Activated CD8-positive, alpha-beta memory T cell treated with anti-CD3 and anti-CD28 coated beads for 48 hours (primary cell): ENCODE measurements around the gene MYOZ3.

ENCODE experiments used
- DNase-seq, 3 experiments: peaks; one replicate each; pipeline ENCODE4 v3.0.0-alpha.2; 2020; ENCODE audit warnings: low read depth in 2 of 3, low spot score in 2 of 3

The MYOZ3 gene

GRCh38 chr5:150700246-150700593, 39.2 kb downstream of the MYOZ3 start:
- DNase-seq = no peak

GRCh38 chr5:150700594-150701377, 39.7 kb downstream of the MYOZ3 start, which contains the start of gene RBM22:
TSS of gene RBM22 (minus strand) at chr5:150701062. CDS start at chr5:150700985, 77 bp downstream.
- DNase-seq = peak; percentile 57 to 81 (median 77)

- DNase-seq = no peak
These were observed 42.7 kb downstream of the MYOZ3 start for GRCh38 chr5:150703762-150704161.

- DNase-seq = no peak
These were observed 45.8 kb downstream of the MYOZ3 start for GRCh38 chr5:150706776-150707390.

- no peak for DNase-seq
These were observed 49.1 kb downstream of the MYOZ3 start for GRCh38 chr5:150710165-150710564.

GRCh38 chr5:150723845-150724244, 62.8 kb downstream of the MYOZ3 start:
- no peak for DNase-seq
